ENCODE data around the gene SRPK3. TPM values are rescaled to one million over a fixed set of nuclear protein-coding genes. Genes with fewer than 3 reads are reported as not detected.
"Not testable (repeated sequence)": the region's sequence is repeated elsewhere in the genome, so short reads cannot be mapped to it uniquely, and the experiment has no call there.

SRPK3 gene, protein sequence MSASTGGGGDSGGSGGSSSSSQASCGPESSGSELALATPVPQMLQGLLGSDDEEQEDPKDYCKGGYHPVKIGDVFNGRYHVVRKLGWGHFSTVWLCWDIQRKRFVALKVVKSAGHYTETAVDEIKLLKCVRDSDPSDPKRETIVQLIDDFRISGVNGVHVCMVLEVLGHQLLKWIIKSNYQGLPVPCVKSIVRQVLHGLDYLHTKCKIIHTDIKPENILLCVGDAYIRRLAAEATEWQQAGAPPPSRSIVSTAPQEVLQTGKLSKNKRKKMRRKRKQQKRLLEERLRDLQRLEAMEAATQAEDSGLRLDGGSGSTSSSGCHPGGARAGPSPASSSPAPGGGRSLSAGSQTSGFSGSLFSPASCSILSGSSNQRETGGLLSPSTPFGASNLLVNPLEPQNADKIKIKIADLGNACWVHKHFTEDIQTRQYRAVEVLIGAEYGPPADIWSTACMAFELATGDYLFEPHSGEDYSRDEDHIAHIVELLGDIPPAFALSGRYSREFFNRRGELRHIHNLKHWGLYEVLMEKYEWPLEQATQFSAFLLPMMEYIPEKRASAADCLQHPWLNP
- 0.06 and 0.35 TPM in 2 replicates for total RNA-seq (2014; rRNA removed; shearing (Covaris generic))

DNA sequence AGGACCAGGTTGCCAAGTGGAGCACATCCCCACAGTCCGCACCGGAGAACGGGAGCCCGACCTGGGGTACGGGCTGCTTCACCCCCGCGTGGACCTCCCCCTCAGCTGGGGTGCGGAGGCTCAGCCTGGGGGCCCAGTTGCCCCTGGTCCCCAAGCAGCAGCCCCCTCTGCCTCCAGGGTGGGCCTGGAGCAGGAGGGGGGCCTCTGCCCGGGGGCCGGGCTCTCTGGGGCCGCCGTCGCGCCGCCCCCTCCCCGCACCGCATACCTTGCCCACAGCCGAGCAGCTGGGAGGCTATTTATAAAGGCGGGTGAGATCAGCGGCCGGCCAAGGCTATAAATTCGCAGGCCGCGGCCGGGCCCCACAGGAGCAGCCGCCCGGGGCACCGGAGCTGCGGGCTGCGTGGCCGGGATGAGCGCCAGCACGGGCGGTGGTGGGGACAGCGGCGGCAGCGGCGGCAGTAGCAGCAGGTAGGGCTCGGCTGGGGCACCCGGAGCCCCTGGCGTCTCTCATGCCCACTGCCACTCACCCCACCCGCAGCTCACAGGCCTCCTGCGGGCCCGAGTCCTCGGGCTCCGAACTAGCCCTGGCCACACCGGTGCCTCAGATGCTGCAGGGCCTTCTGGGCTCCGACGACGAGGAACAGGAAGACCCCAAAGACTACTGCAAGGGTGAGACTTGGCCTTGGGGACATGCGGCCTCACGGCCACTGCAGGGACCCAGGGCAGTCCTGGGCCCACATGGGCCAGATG lies at the start of gene SRPK3:
TSS of gene SRPK3 (plus strand) at position 364 of the 750 bp plus-strand sequence. CDS start at position 410, 46 bp downstream.
- DNase-seq (ENCODE audit: low spot score), result no peak

DNA sequence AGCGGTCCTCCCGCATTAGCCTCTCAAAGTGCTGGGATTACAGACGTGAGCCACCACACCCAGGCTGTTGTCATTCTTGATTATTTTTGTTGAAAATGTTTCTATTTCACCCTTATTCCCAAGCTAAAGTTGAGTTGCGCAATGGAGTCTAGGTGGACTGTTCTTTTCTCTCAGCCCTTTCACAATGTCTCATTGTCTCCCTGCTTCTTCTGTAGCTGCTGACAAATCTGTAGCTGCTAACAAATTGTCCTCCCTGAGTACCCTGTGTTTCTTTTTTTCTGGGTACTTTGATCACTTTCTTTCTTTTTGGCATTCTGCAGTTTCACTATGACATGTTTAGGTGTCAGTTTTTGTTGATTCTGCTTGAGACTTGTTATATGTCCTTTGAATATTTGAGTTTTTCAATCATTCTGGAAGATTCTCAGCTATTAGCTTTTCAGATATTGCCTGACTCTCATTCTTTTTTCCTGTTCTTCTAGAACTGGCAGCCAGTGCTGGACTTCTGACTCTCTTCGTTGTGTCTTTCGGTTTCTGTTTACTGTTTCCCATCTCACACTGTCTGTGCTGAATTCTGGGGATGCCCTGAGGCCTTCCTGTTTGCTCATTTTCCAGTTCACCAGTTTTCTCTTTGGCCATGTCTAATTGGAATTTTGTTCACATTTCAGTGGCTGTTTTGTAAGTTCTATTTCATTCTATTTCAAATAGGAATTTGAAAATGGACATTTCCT lies 49.6 kb upstream of the SRPK3 start:
- no peak for DNase-seq (ENCODE audit: low spot score)

DNA sequence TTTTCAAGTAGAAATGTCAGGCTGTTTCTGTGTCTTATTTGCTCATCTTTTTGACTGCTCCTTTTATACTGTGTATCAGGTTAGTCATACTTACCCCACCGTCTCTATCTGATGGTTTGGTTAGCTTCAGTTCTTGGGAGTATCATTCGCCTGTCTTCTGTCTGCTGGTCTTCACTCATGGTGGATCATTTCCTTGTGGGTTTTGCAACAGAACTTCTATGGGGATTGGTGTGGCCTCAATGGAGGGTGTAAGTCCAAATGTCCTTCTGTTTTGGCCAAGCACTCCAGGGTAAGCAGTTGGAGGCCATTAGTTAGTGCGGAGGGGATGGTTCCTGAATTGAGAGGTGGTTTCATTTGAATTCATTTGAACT lies 49.0 kb upstream of the SRPK3 start:
- DNase-seq (ENCODE audit: low spot score), result no peak

DNA sequence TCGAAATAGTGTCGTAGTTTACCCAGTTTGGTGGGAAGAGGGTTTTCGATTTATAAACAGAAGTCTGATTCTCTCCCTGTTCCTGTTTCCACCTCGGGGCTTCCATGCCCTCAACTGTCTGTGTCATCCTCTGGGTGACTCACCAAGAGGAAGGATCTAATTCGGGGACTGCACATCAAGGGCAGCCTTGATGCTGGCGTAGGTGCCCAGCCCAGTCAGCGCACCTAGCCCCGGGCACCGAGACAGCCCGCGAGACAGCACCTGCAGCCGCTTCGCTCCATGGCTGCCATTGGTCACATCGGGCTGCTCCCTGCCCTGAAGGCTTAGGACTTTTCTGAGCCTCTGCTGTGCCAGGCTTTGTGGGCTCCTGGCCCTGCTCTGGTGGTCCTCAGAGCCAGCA lies 48.4 kb upstream of the SRPK3 start:
- no peak for DNase-seq (ENCODE audit: low spot score)

DNA sequence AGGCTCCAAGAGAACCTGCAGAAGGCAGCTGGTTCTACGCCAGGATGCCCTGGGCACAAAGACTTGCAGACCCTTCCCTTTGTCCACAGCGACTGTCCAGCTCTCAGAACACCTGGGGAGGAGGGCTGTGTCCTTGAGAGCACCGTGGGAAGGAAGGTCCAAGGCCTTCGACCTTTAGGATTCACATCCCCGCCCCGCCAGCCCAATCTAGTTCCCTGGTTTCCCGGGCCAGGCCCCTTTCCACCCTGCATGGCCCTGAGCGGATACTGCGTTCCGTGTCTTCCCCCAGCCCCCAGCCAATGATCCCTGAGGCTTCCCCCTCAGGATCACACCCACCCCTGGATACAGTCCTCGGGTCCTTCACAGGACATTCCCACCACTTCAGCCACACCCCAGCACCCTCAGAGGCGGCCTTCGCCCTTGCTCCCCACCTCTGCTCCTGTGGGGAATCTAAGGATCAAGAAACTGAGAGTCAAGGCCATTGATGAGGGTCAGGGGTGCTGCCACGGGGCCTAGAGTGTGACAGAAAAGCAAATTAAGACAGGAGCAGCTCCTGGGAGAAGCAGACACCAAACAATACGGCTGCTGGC lies 47.1 kb upstream of the SRPK3 start:
- DNase-seq (ENCODE audit: low spot score), result no peak

DNA sequence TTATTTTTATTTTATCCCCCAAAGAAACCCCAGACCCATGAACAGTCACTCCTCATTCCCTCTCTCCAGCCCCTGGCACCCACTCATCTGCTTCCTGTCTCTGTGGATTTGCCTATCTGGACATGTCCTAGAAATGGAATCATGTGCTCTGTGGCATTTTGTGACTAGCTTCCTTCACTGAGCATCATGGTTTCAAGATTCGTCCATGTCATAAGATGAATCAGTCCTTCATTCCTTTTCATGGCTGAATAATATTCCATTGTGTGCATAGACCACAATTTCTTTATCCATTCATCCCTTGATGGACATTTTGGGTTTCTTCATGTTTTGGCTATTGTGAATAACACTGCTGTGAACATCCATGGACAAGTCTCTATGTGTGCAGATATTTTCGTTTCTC lies 46.0 kb upstream of the SRPK3 start:
- no peak for DNase-seq (ENCODE audit: low spot score)

DNA sequence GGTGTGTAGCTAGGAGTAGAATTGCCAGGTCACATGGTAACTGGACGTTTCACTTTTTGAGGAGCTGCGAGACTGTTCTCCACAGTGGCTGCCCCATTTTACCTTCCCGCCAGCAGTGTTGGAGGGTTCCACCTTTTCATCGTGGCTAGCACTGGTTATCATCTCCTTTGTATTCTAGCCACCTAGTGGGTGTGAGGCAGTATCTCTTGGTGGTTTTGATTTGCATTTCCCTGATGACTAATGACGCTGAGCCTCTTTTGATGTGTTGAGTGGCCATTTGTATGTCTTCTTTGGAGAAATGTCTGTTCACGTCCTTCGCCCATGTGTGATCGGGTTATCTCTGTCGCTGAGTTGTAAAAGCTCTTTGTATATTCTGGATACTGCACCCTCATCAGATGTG lies 45.6 kb upstream of the SRPK3 start:
- DNase-seq (ENCODE audit: low spot score), result no peak

DNA sequence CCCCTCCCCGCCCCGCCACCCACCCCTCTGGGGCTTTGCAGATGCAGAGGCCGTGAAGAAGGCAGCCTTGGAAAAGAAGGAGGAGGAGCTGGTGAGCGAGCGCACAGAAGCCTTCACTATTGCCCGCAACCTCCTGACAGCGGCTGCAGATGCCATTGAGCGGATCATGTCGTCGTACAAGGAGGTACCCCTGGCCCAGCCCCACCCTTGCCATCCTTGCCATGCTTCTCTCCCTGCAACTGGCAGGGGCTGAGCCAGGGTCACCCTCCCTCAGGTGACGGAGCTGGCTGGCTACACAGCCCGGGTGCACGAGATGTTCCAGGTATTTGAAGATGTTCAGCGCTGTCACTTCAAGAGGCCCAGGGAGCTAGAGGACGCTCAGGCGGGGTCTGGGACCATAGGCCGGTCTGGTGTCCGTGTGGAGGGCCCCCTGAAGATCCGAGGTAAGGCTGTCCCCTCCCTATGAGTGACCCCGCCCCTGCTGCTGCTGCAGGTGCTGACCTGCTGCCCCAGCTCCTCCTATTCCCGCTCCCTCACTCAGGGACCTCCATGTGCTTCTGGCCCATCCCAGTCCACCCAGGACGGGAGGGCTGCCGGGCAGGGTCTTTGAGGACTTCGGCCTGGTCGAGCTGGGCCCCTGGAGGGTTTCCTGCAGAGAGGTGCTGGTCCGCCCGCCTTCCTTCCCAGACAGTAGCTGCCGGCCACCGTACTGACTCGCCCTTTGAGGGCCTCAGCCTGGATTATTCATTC lies 44.6 kb upstream of the SRPK3 start:
- DNase-seq (ENCODE audit: low spot score), result no peak

DNA sequence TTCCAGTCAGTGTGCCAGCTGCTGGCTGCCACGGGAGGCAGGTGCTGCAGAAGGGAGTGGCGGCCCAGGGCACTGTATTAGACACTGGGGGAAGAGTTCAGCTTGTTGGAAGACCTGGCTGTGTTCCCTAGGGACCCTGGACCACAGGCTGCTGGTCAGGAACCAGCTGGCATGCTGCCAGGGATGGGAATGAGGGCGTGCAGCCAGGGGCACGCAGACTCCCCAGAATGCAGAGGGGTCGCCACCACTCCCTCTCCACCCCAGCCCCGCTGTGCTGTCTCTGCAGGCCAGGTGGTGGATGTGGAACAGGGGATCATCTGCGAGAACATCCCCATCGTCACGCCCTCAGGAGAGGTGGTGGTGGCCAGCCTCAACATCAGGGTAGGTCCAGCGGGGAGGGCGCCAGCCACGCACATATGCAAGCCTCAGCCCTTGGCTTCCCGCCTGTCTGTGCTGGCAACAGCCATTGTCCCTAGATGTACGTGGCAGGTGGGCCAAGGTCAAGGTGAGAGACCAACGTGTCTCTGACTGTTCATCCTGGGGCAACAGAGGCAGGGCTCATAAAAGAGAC lies 43.9 kb upstream of the SRPK3 start:
- DNase-seq (ENCODE audit: low spot score), result no peak

DNA sequence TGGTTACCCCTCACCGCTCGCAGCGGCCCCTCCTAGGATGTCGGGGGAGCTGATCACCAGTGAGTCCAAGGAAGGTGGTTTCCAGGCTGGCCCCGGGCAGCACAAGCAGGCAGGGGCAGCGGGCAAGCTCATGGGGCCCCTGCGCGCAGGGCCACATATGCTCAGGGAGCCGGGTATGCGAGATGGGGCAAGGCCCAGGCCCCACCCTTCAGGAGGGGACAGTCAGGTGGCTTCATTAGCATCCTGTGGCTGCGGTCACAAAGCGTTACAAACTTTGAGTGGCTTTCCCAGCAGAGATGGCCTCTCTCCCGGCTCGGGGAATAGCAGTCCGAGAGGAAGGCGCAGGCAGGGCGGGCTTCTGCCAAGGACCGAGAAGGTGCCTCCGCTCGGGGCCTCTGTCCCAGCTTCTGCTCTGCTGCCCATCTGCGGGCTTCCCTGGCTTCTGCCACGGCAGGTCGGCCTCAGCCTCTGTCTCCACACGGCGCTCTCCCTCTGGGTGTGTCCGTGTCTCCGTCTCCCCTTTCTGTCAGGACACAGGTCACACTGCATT lies 42.7 kb upstream of the SRPK3 start:
- DNase-seq (ENCODE audit: low spot score), result no peak

DNA sequence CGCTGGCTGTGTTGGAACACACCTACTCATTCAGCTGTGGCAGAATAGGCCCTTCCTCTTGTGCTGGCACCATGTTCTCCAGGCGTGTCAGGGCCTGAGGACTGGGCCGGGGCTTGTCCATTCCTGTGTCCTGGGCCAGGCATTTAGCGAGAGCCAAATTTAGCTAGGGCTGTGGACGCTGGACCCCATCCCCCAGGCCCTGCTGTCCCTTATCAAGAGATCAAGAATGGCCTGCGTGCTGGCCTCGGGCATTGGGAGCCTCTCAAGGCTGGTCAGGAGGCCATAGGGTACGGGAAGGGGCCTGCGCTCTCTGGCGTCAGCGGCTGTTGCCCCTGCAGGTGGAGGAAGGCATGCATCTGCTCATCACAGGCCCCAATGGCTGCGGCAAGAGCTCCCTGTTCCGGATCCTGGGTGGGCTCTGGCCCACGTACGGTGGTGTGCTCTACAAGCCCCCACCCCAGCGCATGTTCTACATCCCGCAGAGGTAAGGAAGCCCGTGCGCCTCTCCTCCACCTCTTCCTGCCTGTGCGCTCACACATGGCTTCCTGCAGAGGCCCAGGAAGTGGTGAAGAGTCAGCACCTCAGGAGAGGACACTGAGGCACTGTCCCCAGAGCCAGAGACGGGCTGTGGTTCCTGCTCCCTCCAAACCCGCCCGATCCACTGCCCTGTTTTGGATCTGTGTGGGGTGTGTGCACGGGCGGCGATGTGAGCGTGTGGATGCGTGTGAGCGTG lies 40.9 kb upstream of the SRPK3 start:
- DNase-seq (ENCODE audit: low spot score), result no peak

DNA sequence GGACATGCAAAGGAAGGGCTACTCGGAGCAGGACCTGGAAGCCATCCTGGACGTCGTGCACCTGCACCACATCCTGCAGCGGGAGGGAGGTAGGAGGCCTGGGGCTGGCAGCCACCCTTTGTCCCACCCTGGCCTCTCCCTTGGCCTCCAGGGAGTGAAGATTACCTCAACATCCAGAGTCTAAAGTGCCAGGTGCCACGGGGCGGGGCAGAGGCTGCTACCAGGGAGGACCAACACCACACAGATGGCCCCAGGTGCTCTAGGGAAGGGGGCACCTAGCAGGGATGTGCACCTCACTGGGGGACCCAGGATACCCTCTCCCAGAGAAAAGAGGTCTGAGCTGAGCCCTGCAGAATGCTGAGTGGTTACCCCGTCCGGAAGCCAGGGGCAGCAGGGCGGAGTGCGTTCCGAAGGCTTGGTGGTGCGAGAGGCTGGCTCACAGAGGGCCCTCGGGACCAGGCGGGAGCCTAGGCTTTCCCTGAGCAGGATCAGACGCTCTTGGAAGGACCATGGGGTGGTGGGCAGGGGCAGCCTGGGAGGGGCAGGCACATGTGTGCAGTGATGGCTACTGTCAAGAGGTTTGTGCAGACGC lies 40.1 kb upstream of the SRPK3 start:
- no peak for DNase-seq (ENCODE audit: low spot score)

DNA sequence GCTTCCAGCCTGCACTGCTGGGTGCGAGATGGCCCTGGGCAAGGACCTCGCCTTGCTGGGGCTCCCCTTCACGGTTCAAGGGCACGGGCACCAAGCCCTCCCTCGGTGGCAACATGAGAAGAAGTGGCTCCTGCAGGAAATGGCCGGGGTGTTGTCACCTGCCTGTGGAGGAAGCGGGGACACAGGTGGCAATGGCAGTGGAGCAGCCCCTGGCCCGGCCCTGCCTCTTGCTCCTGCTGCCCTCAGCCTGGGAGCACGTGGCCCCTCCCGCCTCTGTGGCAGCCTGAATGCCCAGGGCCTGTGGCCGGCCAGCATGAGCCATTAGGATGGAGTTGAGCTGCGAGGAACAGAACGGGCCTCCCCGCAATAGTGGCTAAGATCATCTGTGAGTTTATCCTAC lies 39.4 kb upstream of the SRPK3 start:
- no peak for DNase-seq (ENCODE audit: low spot score)

DNA sequence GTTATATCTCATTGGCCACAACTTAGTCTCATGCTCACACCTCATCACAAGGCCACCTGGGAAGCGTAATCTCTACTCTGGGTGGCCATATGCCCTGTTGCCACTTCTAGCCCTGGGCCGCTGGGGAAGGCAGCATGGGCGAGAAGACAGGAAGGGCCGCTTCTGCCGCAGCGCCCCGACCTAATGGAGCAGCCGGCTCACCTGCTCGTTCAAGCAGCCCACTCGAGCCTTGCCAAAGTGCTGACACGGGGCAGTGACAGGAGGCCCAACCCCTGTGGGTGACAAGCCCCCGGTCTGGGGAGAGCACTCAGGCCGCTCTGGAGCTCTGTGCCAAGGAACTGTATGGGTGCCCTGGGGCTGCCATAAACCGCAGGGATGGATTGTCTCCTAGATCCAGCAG lies 38.7 kb upstream of the SRPK3 start:
- not testable (repeated sequence) for DNase-seq (ENCODE audit: low spot score)

DNA sequence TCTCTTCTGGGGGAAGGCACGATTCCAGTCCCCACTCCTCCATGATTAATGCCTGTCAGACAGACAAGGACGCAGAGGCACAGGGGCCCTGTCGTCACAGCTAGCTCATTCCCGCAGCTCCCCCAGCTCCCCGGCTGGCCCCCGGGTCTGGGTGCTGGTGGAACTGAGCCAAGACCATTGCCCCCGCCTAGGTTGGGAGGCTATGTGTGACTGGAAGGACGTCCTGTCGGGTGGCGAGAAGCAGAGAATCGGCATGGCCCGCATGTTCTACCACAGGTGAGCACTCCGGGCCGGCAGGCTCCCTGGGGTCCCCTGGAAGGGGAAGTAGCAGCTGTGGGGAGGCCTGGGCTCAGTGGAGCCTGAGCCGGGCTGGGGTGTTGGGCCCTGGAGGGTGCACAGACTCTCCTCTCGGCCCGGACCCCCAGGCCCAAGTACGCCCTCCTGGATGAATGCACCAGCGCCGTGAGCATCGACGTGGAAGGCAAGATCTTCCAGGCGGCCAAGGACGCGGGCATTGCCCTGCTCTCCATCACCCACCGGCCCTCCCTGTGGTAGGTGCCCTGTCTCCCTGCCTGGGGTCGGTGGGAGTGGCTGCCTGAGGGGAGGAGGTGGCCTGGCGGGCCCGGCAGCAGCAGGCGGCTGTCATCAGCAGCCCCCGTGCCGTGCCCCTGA lies 37.9 kb upstream of the SRPK3 start:
- DNase-seq (ENCODE audit: low spot score), result not testable (repeated sequence)

DNA sequence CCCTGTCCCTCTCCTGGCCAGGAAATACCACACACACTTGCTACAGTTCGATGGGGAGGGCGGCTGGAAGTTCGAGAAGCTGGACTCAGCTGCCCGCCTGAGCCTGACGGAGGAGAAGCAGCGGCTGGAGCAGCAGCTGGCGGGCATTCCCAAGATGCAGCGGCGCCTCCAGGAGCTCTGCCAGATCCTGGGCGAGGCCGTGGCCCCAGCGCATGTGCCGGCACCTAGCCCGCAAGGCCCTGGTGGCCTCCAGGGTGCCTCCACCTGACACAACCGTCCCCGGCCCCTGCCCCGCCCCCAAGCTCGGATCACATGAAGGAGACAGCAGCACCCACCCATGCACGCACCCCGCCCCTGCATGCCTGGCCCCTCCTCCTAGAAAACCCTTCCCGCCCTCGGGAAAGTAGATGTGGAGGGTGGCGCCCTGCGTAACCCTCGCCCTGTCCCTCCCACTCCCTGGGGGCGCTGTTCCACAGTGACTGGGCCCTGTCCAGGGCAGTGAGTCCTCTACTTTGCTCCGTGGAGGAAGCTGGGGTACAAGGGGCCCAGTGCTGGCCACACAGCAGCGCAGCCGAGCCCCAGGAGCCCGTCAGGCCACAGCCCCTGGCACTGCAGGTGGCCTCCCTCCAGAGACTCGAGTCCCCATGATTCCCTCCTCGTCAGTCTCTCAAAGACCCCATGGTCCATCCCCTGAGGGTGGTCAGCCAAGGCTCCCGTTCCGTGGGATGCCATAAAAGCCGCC lies 37.2 kb upstream of the SRPK3 start:
- not testable (repeated sequence) for DNase-seq (ENCODE audit: low spot score)

DNA sequence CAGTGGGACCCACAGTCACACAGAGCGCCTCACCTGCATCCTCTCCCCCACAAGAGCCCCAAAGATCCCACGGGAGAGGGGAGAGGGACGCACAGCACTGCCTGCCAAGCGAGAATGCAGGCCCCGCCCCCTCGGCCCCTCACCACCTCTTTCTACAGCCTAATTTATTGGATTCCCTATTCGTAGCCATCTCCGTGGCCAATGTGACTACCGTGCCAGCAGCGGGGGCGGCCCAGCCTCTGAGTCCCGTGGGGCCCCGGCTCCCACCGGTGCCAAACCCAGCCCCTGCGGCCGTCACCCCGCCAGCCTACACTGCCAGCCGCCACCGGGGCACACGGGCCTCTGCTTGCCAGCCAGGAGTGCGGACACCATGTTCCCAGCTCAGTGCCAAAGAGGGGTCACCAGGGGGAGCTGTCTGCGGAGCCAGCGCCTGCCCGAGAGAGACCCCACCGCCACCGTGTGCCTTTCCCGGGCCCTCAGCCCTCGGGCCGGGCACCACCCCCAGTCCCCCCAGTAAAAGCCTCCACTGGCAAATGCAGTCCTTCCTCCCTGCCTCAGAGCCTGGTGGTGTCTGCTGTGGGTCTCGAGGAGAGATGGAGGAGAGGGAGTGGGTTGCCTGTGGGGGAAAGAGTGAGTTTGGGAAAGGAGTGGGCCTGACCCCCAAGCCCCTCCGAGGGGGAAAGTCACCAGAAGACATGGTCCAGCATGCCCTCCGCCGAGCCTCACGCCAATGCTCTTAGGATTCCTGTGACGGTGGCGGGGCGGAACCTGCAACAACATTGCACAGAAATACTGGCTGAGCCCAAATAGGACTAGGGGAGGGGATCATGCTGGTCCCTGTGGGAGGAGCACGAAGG lies 36.4 kb upstream of the SRPK3 start:
- no peak for DNase-seq (ENCODE audit: low spot score)
